HCEC 1CT (cell line): ENCODE data around the gene CA4.
"Not testable (repeated sequence)": the region's sequence is repeated elsewhere in the genome, so short reads cannot be mapped to it uniquely, and the experiment has no call there.

ENCODE experiments used
- DNase-seq: peaks from one replicate; pipeline ENCODE4 v3.0.0-alpha.2; 2017

CA4 gene

GRCh38 chr17:60178180-60178579, 28.4 kb downstream of the CA4 start:
- not testable (repeated sequence) for DNase-seq

GRCh38 chr17:60180380-60180779, 30.6 kb downstream of the CA4 start:
- DNase-seq, result not testable (repeated sequence)

- DNase-seq, result not testable (repeated sequence)
Measured at GRCh38 chr17:60186372-60186771, 36.6 kb downstream of the CA4 start.

GRCh38 chr17:60186846-60187745, 37.3 kb downstream of the CA4 start:
- DNase-seq, result not testable (repeated sequence)

- DNase-seq, result no peak
Measured at GRCh38 chr17:60188759-60189158, 39.0 kb downstream of the CA4 start.

GRCh38 chr17:60190032-60190431, 40.3 kb downstream of the CA4 start:
- DNase-seq, result not testable (repeated sequence)

GRCh38 chr17:60193032-60193431, 43.3 kb downstream of the CA4 start:
- not testable (repeated sequence) for DNase-seq

GRCh38 chr17:60193482-60193881, 43.7 kb downstream of the CA4 start:
- DNase-seq, result no peak

GRCh38 chr17:60194141-60194540, 44.4 kb downstream of the CA4 start:
- not testable (repeated sequence) for DNase-seq

- DNase-seq, result not testable (repeated sequence)
Measured at GRCh38 chr17:60198630-60199029, 48.9 kb downstream of the CA4 start.

GRCh38 chr17:60205782-60206181, 56.0 kb downstream of the CA4 start:
- not testable (repeated sequence) for DNase-seq

- DNase-seq, result not testable (repeated sequence)
Measured at GRCh38 chr17:60208302-60208701, 58.5 kb downstream of the CA4 start.
